Activated naive CD4-positive, alpha-beta T cell treated with anti-CD3 and anti-CD28 coated beads, Interleukin-2, amount 50 U/mL, for 16 hours (primary cell): ENCODE measurements around the gene CAMK2A.

Experiments
- DNase-seq: peaks from one replicate; pipeline ENCODE4 v3.0.0-alpha.2; 2020

Gene CAMK2A

DNA sequence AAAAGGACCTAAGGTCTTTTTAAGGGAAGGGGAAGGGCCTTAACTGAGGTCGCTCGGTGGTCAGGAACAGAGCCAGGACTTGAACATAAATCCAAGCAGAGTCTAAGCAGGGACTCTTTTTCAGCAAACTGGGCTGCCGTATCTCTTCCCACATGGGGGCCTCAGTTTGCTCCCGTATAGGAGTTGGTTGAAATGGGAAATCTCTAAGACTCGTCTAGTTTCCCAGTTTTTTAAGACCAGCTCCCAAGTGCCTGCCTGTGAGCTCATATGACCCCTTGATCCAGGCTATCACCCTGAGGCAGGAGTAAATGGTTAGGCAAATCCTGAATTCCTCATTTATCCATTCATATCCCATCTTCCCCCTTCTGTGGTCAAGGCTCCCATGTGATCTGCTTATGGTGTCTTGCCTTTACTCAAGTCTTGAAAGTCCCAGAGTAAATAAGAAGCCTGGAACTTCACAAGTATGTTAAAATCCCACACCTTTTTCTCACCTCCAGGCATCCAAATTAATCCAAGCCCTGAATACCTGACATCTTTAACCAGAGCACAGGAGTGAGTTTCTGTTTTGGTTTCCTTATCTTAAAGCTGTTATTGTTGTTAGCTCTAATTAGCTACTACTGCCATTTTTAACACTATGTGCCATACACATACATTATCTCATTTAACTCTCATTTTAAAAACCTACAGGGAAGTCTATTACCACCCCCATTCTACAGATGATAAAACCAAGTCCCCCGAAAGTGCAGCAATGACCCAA lies 10.2 kb upstream of the CAMK2A start:
- DNase-seq: no peak

DNA sequence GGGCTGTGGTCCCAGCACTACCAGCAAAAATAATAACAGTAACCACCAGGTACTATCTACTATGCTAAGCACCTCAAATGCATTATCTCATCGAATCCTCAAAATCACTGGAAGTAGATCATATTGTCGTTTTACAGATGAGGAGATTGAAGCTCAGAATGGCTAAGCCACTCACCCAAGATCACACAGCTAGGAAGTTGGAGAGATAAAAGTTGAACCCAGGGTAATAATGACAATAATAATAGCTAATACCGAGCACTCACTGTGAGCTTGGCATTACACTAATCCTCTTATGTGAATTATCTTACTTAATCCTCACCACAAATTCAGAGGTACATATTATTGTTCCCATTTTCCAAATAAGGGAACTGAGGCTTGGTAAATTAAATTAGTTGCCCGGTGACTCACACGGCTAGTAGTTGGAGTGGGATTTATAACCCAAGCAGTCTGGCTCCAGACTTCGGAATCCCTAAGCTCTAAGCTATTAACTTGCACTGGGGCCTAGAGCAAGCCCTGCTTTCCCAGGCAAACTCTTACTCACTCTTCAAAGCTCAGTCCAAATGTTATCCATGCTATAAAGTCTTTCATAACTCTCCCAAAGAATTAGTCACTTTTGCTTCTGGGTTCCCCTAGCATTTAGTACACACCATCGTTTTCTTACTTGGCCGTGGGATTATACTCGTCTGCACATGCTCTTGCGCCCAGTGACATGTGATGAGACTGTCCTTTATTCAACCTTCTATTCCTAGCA lies 9.3 kb upstream of the CAMK2A start:
- DNase-seq: no peak

DNA sequence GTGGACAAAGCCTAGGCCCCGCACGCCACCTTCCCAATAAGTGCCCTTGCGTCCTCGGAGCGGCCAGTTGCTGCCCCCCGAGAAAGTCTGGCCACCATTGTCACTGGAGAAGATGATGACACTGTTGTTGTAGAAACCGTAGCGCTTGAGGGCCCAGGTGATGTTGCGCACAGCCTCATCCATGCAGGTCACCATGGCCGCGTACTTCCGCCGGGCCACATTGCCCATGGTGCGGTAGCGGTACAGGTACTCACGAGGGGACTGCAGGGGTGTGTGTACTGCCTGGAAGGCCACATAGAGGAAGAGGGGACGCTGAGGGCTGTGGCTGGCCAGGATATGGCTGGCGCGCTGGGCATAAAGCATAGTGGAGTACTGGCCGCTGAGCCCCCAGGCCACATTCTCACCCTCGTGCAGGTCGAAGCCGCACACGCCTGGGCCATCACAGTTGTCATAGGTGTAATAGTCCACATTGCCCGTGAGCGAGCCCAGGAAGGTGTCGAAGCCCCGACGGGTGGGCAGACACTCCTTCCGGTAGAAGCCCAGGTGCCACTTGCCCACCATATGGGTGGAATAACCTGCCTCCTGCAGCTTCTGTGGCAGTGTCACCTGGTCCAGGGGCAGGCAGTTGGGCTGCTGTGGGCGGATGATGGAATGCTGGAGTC lies 8.5 kb upstream of the CAMK2A start:
- DNase-seq: no peak

- DNase-seq: no peak
These were observed 7.8 kb upstream of the CAMK2A start for GRCh38 chr5:150297236-150297890.

GRCh38 chr5:150296496-150296895 lies 6.9 kb upstream of the CAMK2A start:
- no peak for DNase-seq

- no peak for DNase-seq
These were observed 6.3 kb upstream of the CAMK2A start for GRCh38 chr5:150295741-150296486.

DNA sequence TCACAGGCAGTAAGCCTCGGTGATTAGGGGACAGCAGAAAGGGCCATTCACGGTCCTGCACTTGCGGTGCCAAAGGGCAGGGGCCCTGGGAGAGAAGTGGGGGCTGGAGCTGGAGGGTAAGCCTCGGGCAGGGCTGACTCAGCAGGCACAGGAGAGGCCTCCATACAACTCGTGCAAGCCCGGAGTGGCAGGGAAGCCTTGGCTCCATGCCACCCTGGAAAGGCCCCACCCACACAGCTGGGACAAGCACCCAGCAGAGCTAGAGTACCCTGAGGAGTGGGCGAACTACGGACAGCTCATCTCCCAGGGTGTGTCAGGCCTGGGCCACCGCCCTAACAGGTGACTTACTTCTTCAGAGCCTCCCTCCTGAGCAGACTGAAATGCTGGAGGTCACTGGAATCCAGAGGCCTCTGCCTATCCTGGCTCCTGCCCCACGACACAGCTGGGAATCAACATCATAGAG lies 5.6 kb upstream of the CAMK2A start:
- DNase-seq: no peak

DNA sequence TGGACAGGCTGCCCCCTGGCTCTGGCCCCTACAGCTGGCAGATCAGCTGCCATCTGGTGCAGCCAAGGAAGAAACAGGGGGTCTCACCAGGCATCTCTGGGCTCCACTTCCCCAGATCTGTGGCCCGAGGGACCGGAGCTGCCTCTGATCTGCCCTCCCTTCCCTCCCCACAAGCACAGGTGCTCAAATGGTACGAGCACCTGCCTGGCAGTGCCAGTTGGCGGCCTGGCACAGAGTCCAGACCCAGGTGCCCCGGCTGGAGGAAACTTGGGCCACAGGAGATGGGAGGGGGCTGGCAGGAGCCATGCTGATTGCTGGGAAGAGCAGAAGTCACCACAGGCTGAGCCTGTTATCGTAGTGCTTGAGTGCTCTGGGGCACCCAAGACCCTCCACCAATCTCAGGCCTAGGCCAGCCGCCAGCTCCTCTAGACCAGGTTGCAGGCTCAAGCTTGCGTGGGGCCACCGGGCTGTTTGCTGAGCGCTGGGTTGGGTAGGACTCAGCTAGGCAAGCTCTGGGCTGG lies 5.0 kb upstream of the CAMK2A start:
- no peak for DNase-seq

DNA sequence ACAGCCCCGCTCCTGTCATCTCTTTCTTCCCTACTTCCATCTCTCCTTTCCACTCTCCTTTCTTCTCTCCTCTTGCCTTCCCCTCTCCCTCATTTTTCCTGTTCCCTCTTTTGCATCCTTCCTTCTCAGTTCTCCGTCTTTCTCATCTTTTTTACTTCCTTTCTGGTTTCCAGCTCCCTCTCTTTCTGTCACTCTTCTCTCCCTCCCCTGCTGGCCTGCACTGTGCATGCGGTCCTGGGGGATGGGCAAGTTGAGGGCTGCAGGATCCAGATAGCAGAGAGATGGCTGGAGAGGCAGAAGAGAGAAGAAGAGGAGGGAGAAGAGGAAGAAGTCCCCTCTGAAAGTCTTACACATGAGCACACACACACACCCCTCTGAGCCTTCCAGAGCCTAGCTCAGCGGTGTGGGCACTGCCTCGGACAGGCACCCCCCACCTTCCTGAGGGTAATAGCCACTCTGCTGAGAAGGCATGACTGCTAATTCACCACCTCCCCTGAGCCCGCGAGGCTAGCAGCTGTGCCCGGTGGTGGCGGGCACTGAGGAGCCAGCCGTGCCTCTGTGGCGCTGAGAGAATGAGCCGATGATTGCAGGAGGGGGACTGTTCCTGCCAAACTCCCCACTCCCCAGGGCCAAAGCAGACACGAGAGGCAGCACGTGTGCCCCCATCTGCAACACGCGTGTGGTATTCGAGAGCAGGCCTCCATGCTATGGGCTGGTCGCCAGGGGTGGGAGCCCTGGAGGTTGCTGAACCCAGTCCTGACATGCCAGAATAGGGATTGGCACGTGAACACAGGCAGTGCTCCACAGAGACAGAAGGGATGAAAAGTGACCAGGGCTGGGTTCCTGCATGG lies 3.7 kb upstream of the CAMK2A start:
- DNase-seq: no peak

DNA sequence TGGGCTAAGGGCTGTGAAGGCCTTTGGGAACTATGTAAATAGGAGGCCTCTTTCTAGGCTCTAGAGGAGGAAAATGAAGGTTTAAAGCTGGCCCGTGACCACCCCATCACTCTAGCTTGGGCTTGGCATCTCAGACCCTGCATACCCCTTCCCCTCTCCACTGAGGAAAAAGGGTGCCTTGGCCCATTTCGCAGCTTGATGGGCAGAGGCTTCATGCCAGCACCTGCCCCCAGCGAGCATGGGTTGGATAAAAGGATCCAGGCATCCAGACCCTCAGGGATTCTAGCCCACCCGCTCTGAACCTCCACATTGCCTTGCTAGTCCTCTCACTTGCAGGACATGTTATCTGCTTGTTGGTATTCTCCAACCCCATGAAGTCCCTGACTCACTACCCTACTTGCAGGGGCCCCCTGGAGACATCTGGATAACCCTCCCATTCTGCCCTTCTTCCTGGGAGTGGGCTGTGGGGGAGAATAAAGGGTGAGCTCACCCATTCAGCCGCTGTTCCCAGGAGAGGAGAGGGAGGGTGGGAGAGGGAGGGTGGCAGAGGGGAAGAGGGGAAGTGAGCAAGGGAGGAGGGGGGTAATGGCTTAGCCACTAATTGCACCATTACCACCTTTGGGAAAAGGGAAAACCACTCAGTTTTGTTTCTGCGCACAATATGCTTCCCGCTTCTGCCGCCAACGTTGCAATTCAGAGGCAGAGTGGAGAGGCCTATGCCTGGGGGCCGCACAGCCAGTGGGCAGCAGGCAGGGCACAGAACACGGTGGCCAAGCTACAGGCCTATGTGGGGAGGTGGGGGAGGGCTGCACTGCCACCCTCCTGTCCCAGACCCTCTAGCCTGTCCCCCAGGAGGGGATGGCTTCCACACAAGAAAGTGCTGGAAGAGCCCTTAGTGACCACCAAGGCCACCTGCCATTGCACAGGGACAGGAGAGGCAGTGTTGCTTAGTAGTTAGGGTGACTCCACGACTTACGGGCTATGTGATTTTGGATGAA lies 2.1 kb upstream of the CAMK2A start:
- DNase-seq: no peak

- DNase-seq: no peak
These were observed 782 bp downstream of the CAMK2A start for GRCh38 chr5:150288791-150289190.

GRCh38 chr5:150288361-150288760 lies 1.2 kb downstream of the CAMK2A start:
- no peak for DNase-seq

DNA sequence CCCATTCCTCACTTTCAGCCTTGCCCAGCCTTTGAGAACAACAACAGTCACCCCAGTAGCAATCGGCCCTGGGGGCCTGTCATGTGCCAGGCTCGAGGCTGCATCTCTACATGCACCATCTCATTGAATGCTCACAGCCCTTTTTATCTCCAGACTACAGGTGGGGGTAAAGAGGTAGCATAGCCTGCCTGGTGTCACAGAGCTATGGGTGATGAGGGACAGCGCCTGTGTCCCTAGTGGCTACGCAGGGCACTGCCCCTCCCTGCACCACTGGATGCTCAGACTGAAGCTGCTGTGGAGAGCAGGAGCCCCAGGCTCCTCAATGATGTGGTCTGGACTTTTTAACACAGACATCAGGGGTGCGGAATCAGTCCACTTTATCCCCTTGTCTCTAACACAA lies 2.8 kb downstream of the CAMK2A start:
- no peak for DNase-seq

- no peak for DNase-seq
These were observed 4.5 kb downstream of the CAMK2A start for GRCh38 chr5:150285114-150285513.

DNA sequence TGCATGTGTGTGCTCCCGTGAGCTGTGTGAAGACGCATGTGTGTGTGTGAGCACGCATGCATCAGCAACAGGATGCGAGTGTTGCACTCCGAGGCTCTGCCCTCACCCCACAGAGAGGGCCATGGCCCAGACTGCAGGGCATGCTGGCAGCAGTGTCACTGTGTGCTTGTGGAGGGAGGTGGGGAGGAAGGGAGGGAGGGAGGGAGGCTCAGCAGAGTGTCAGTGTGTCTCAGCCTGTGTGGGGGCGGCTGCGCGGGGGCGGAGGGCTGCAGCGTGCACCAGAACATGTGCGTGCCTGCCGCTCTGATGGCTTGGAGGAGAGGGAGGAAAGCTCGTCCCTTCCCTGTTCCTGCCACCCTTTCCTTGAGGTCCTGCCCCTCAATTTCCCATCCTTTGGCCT lies 5.3 kb downstream of the CAMK2A start:
- no peak for DNase-seq

GRCh38 chr5:150283904-150284303 lies 5.7 kb downstream of the CAMK2A start:
- no peak for DNase-seq

- DNase-seq: no peak
These were observed 7.6 kb downstream of the CAMK2A start for GRCh38 chr5:150281987-150282386.

DNA sequence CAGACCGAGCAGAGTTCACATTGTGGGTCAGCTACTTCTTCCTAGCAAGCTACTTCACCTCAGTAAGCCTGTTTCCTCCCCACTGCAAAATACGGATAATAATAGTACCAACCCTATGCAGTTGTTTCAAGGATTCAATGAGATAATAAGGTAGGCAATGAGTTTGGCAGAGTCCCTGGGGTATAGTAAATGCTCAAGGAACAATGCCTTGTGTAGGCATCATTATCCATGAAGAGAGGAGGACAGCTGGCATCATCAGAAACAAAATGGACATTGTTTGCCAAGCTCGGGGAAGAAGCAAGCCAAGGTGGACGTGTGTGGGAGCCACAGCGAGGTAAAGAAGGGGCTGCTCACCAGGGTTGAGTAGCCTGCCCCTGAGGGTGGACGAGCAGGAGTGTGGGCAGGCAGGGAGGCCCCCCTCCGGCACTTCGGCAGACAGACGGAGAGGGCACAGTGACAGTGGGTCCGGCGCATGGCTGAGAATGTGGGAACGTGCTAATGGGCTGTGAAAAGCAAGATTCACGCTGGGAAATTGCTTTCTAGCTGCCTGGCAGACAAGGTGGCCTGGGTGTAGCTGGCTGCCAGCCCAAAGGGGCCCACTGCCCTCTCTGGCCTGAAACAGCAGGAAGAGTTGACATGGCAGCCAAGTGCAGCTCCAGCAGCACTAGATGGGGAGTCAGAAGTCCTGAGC lies 10.1 kb downstream of the CAMK2A start:
- DNase-seq: no peak

DNA sequence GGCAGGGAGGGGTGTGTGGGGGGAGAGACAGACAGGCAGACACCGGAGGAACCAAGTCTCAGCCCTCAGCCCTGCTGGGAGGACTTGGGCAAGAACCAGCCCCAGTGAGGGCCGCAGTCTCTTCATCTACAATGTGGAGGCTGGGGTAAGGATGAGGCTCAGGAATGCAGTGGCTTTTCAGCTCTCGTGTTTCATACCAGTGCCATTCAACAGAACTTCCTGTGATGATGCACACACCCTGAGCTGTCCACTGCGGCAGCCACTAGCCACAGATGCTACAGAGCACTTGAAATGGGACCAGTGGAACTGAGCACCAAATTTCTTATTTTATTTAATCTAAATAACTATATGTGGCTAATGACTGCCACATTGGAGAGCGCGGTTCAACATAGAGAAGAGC lies 10.7 kb downstream of the CAMK2A start:
- DNase-seq: no peak
